K562 (cell line): ENCODE results near the gene TTYH2. TPM values are rescaled to one million over a fixed set of nuclear protein-coding genes. Genes with fewer than 3 reads are reported as not detected.

Source experiments
- ATF6 ChIP-seq: sonication (generic); formaldehyde crosslinking; IDR thresholded peaks from 2 replicates; pipeline ENCODE4 v1.4.0; 2020; ENCODE audit warnings: mild to moderate bottlenecking, missing genetic modification reagents
- CBX5 ChIP-seq: IDR thresholded peaks from 2 replicates; pipeline ENCODE4 v1.6.1; 2014; ENCODE audit warnings: low read depth, borderline replicate concordance
- CC2D1A ChIP-seq: fragments of 450-650 bp; IDR thresholded peaks from 2 replicates; pipeline ENCODE4 v1.6.1; 2017; ENCODE audit warnings: mild to moderate bottlenecking
- CTBP1 ChIP-seq: fragments of 450-650 bp; IDR thresholded peaks from 2 replicates; pipeline ENCODE4 v1.6.1; 2016; ENCODE audit warnings: borderline replicate concordance
- E2F6 ChIP-seq, 2 experiments: IDR thresholded peaks; 2 replicates each; pipeline ENCODE4 v1.6.1; 2011; ENCODE audit warnings: borderline replicate concordance in 1 of 2, control low read depth in 1 of 2, low read depth in 1 of 2, low read length in 1 of 2, mild to moderate bottlenecking in 1 of 2, mixed read lengths in 1 of 2, moderate library complexity in 1 of 2; ENCODE audit not compliant: insufficient read depth in 1 of 2, insufficient read length in 1 of 2, poor library complexity in 1 of 2, severe bottlenecking in 1 of 2; ENCODE audit errors: extremely low read depth in 1 of 2
- EP400 ChIP-seq: fragments of 450-650 bp; IDR thresholded peaks from 2 replicates; pipeline ENCODE4 v1.6.1; 2017; ENCODE audit warnings: antibody characterized with exemption, mild to moderate bottlenecking, moderate library complexity
- ERF ChIP-seq: fragments of 450-650 bp; formaldehyde crosslinking; IDR thresholded peaks from 2 replicates; pipeline ENCODE4 v1.4.0; 2020; ENCODE audit warnings: mild to moderate bottlenecking, mixed read lengths
- ESRRB ChIP-seq: fragments of 250-450 bp; sonication (Bioruptor Pico); IDR thresholded peaks from 2 replicates; pipeline ENCODE4 v1.5.0; 2020; ENCODE audit warnings: mild to moderate bottlenecking, moderate library complexity, borderline replicate concordance
- KHSRP ChIP-seq: fragments of 450-650 bp; IDR thresholded peaks from 2 replicates; pipeline ENCODE4 v1.6.1; 2017
- LCOR ChIP-seq: sonication (generic); formaldehyde crosslinking; IDR thresholded peaks from 2 replicates; pipeline ENCODE4 v1.8.0; 2022; ENCODE audit warnings: mild to moderate bottlenecking, missing genetic modification reagents
- MECOM ChIP-seq: fragments of 250-450 bp; sonication (Bioruptor Pico); IDR thresholded peaks from 2 replicates; pipeline ENCODE4 v1.8.0; 2022; ENCODE audit warnings: inconsistent platforms
- MEF2D ChIP-seq: conservative IDR thresholded peaks from 2 replicates; pipeline ENCODE4 v1.6.1; 2016; ENCODE audit warnings: low read depth, missing genetic modification characterization, missing compliant biosample characterization
- MTA1 ChIP-seq: fragments of 450-650 bp; IDR thresholded peaks from 2 replicates; pipeline ENCODE4 v1.6.1; 2017; ENCODE audit warnings: borderline replicate concordance
- NRF1 ChIP-seq, 2 experiments: fragments of 450-650 bp; IDR thresholded peaks in 1 of 2; conservative IDR thresholded peaks in 1 of 2; 2 replicates each; pipeline ENCODE4 v1.6.1; 2014; ENCODE audit warnings: mild to moderate bottlenecking in 2 of 2
- PML ChIP-seq: IDR thresholded peaks from 2 replicates; pipeline ENCODE4 v1.6.1; 2012; ENCODE audit warnings: low read length, inconsistent platforms
- RB1 ChIP-seq: fragments of 450-650 bp; IDR thresholded peaks from 2 replicates; pipeline ENCODE4 v1.6.1; 2017; ENCODE audit warnings: low read depth, mild to moderate bottlenecking
- RBM17 ChIP-seq: fragments of 200-400 bp; formaldehyde crosslinking; IDR thresholded peaks from 2 replicates; pipeline ENCODE4 v1.6.1; 2017; ENCODE audit warnings: low read depth, mild to moderate bottlenecking, low read length, borderline replicate concordance
- SAP30 ChIP-seq: fragments of 200-600 bp; sonication (generic); IDR thresholded peaks from 2 replicates; pipeline ENCODE4 v1.6.1; 2012; ENCODE audit warnings: borderline replicate concordance, low read depth, mild to moderate bottlenecking, moderate library complexity, low read length, control low read depth, inconsistent platforms; ENCODE audit not compliant: insufficient read depth, poor library complexity, severe bottlenecking
- SOX6 ChIP-seq: fragments of 450-650 bp; IDR thresholded peaks from 2 replicates; pipeline ENCODE4 v1.6.1; 2014; ENCODE audit warnings: mild to moderate bottlenecking
- TAF1 ChIP-seq: IDR thresholded peaks from 2 replicates; pipeline ENCODE4 v1.6.1; 2011; ENCODE audit warnings: mild to moderate bottlenecking, low read length, moderate library complexity; ENCODE audit not compliant: insufficient read depth, control insufficient read depth, severe bottlenecking; ENCODE audit errors: extremely low read depth
- ZEB2 ChIP-seq: fragments of 450-650 bp; IDR thresholded peaks from 2 replicates; pipeline ENCODE4 v1.6.1; 2016
- ZFP1 ChIP-seq: fragments of 450-650 bp; formaldehyde crosslinking; IDR thresholded peaks from 2 replicates; pipeline ENCODE4 v1.4.0; 2020; ENCODE audit warnings: mild to moderate bottlenecking, mixed read lengths
- ZNF121 ChIP-seq: sonication (generic); formaldehyde crosslinking; conservative IDR thresholded peaks from 2 replicates; pipeline ENCODE4 v1.8.0; 2022; ENCODE audit warnings: missing genetic modification reagents
- ZNF277 ChIP-seq: fragments of 250-450 bp; sonication (Bioruptor Pico); IDR thresholded peaks from 2 replicates; pipeline ENCODE4 v1.8.0; 2022; ENCODE audit warnings: inconsistent platforms, mild to moderate bottlenecking, moderate library complexity, borderline replicate concordance
- polyA plus RNA-seq, 8 experiments: library from polyadenylated mRNA; depleted of rRNA in 4 of 8; stranded (reverse) in 5 of 8; unstranded in 3 of 8; fragments of >200 nt; fragmentation: Nextera tagmentation in 2 of 8; fragmentation: Illumina TruSeq in 1 of 8; extraction: Ambion mirVana in 2 of 8; extraction: Trizol in 1 of 8; gene quantifications; 2 replicates each; pipeline versions ENCODE4 v1.2.1 to v1.2.3, GENCODE V29; 2011 to 2014; ENCODE audit warnings: inconsistent platforms in 1 of 8, missing spikeins in 1 of 8
- total RNA-seq, 7 experiments: library from RNA; depleted of rRNA in 6 of 7; stranded (reverse); fragments of >200 nt in 6 of 7; fragmentation: Illumina TruSeq in 2 of 7; extraction: Trizol in 2 of 7; gene quantifications; 2 replicates each; pipeline versions ENCODE4 v1.2.1 to v1.2.3, GENCODE V29; 2011 to 2021; ENCODE audit warnings: low replicate concordance in 1 of 7

TTYH2 gene
- total and polyA plus RNA-seq, 9 of the 15 experiments (the other 6 are each of a cell fraction or from before 2014, with no cell fraction given): 0.03 to 2.0 (median 0.91) TPM

GRCh38 chr17:74296548-74296936 is 83.2 kb downstream of the TTYH2 start (continued):
- peak; percentile 57 for TF ChIP-seq SAP30
- 0 out of 4 replicates have a peak, but pooled peaks of 1 of the 2 experiments have one; percentile 13 for TF ChIP-seq NRF1 (conservative IDR thresholded peaks at IDR 0.05 in 1 of 2, IDR thresholded peaks at IDR 0.05 in 1 of 2)
- TF ChIP-seq KHSRP: no peak
- TF ChIP-seq ESRRB: no peak
- peak; percentile 69; the same call in 1 of the 2 replicates for TF ChIP-seq ATF6
- peak; percentile 80 for TF ChIP-seq CTBP1
- TF ChIP-seq RBM17: no peak
- peak; percentile 66 for TF ChIP-seq PML
- peak; percentile 20 to 25 for TF ChIP-seq E2F6 (IDR thresholded peaks at IDR 0.05; ENCODE audit: borderline replicate concordance in 1 of 2, extremely low read depth in 1 of 2, insufficient read depth in 1 of 2, insufficient read length in 1 of 2, low read depth in 1 of 2, low read length in 1 of 2, poor library complexity in 1 of 2, severe bottlenecking in 1 of 2)
- TF ChIP-seq MEF2D: peak; percentile 69; the same call in 1 of the 2 replicates
- TF ChIP-seq CBX5: 0 out of 2 replicates have a peak, but pooled peaks have one; percentile 24
- 0 out of 2 replicates have a peak, but pooled peaks have one; percentile 77 for TF ChIP-seq LCOR
- TF ChIP-seq ZNF121 (CRISPR knock-in tag): no peak
- peak; percentile 46; the same call in 1 of the 2 replicates for TF ChIP-seq CC2D1A
- peak; percentile 71 for TF ChIP-seq RB1
- TF ChIP-seq ZEB2: peak; percentile 58
- peak; percentile 64; the same call in 1 of the 2 replicates for TF ChIP-seq MTA1
- no peak for TF ChIP-seq ZNF277 (CRISPR knock-in tag)
- peak; percentile 18 for TF ChIP-seq TAF1
- TF ChIP-seq ZFP1: no peak
- no peak for TF ChIP-seq ERF (CRISPR knock-in tag)
- TF ChIP-seq SOX6: peak; percentile 73
- TF ChIP-seq EP400: peak; percentile 26
- TF ChIP-seq MECOM (CRISPR knock-in tag): no peak
